ENCODE results near the gene TMEM25.
"Not testable (repeated sequence)": the region's sequence is repeated elsewhere in the genome, so short reads cannot be mapped to it uniquely, and the experiment has no call there.

Gene TMEM25

GRCh38 chr11:118530683-118531596 lies at the start of gene TMEM25:
Gene TMEM25, plus strand, starts transcription at chr11:118531192. Its CDS starts 610 bp downstream, at chr11:118531802.
- DNase-seq = no peak

- not testable (repeated sequence) for DNase-seq
Observed at GRCh38 chr11:118481238-118481637, 49.8 kb upstream of the TMEM25 start.

DNA sequence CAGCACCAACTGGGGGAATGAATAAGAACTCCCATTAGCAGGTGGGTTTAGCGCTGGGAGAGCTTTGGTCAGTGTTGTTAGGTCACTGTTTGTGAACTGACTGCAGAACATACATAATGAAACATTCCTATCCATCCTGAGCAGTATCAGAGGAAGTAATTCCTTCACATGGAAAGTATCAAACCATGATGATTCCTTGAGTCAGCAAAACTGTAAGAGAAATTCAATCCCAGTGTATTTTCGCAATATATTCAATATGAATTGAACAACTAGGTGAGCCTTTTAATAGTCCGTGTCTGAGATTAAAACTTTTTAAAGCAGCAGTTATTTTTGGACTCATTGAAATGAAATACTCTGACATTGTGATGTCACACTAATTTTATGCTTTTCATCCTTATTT lies 46.6 kb upstream of the TMEM25 start:
- no peak for DNase-seq

GRCh38 chr11:118485273-118485672 lies 45.7 kb upstream of the TMEM25 start:
- DNase-seq = no peak

GRCh38 chr11:118488480-118489109 lies 42.4 kb upstream of the TMEM25 start:
- DNase-seq = peak; percentile 41

GRCh38 chr11:118491041-118491440 lies 40.0 kb upstream of the TMEM25 start:
- no peak for DNase-seq

DNA sequence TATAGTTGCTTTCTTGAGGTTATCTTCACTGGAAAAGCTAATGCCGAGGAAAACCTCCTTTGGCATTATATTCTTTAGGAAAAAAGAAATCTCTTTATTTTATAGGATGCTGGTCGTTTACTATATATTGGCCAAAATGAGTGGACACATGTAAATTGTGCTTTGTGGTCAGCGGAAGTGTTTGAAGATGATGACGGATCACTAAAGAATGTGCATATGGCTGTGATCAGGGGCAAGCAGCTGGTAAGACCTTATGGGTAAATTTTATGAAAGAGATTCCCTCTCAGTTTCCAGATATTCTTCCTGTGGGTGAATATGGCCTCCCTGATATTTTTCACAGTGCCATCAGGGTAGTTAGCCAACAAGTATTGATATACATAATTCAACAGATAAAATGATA lies 33.2 kb upstream of the TMEM25 start:
- no peak for DNase-seq

- no peak for DNase-seq
Observed at GRCh38 chr11:118503216-118503615, 27.8 kb upstream of the TMEM25 start.

DNA sequence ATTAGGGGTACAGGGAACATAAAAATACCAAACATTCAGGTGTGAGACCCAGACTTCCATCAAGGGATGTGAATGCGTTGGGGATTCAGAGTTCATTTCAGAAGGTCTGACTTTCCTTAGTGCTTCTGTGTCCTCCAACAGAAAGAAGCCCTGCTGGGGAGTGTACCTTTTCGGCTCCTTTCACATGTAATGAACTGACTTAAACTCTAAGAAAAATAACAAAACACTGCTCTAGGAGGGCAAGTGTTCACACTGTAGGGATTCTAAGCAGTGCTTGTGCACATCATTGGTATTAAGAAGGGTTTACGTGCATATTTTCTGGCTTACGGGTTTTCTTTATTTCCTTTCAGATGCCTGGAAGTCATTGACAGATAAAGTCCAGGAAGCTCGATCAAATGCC lies 19.4 kb upstream of the TMEM25 start:
- no peak for DNase-seq

- no peak for DNase-seq
Observed at GRCh38 chr11:118514103-118514502, 16.9 kb upstream of the TMEM25 start.

DNA sequence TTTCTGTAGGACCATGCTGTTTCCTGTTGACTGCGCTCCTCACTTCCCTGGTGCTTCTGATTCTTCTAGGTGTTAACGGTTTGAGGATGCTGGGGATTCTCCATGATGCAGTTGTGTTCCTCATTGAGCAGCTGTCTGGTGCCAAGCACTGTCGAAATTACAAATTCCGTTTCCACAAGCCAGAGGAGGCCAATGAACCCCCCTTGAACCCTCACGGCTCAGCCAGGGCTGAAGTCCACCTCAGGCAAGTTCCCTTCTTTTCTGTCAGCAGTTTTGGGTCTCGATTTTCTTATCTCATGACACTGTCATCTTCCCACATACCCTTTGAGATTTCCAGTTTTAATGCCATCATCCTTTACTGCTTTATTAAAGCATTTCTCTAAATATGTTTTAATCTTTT lies 11.4 kb upstream of the TMEM25 start:
- no peak for DNase-seq

GRCh38 chr11:118521892-118522311 lies 9.1 kb upstream of the TMEM25 start:
- DNase-seq = no peak

DNA sequence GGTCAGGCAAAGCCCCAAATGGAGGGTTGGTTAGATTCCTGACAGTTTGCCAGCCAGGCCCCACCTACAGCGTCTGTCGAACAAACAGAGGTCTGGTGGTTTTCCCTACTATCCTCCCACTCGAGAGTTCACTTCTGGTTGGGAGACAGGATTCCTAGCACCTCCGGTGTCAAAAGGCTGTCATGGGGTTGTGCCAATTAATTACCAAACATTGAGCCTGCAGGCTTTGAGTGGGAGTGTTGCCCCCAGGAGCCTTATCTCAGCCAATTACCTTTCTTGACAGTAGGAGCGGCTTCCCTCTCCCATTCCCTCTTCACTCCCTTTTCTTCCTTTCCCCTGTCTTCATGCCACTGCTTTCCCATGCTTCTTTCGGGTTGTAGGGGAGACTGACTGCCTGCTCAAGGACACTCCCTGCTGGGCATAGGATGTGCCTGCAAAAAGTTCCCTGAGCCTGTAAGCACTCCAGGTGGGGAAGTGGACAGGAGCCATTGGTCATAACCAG lies 8.4 kb upstream of the TMEM25 start:
- no peak for DNase-seq

GRCh38 chr11:118524356-118524755 lies 6.6 kb upstream of the TMEM25 start:
- DNase-seq = no peak

GRCh38 chr11:118524757-118525470 lies 6.1 kb upstream of the TMEM25 start:
- DNase-seq = no peak

GRCh38 chr11:118526688-118527087 lies 4.3 kb upstream of the TMEM25 start:
- DNase-seq = no peak

DNA sequence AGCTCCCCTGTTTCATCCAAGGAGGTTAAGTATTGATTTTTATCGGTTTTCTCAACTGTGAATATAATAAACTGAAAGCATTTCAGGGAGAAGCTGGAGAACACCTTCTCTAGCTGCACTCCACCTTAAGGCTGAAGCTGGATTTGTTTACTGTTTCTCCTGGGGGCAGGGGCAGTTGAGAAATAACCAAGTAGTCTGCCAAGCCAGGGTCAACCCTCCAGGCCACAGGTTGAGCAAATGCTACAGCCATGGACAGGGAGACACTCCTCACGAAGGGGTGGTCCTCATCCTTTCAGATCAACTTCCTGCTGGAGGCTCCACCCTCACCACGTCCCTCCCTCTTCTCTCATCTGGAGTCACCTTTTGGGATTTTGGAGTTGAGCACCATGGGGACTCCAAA lies 3.9 kb upstream of the TMEM25 start, which contains the start of gene TTC36:
Gene TTC36 (plus strand): TSS at position 366 of the 400 bp plus-strand sequence. CDS start 21 bp downstream, at position 387.
- no peak for DNase-seq

- DNase-seq = no peak
Observed at GRCh38 chr11:118528511-118528910, 2.5 kb upstream of the TMEM25 start.

DNA sequence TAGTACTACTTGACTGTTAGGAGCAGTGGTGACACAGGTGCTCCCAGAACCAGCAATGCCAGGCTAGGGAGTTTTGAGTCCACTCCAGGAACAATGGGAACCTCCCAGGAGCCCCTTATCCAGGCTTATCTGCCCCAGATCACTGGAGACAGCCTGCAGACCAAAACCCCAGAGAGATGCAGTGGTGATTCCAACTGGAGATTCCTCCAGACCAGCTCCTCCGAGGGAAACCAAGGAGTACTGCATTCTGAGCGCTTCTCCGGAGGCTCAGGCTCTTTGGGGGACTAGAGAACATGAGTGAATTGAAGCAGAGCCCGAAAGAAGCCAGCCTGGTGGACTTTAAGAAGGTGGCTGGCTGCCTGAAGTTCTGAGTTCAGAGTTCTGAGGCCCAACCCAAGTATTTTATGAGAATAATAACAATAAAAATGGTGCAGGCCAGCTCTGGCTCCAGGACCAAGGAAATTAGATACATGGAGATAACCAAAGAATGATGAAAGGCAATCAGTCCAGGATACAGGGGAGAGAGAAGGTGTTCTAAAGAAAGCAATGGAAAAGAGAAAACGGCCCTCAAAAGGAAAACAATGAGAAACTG lies 1.3 kb upstream of the TMEM25 start:
- no peak for DNase-seq

GRCh38 chr11:118530180-118530682 lies 761 bp upstream of the TMEM25 start:
- DNase-seq = no peak

- no peak for DNase-seq
Observed at GRCh38 chr11:118531597-118532084, 649 bp downstream of the TMEM25 start.

DNA sequence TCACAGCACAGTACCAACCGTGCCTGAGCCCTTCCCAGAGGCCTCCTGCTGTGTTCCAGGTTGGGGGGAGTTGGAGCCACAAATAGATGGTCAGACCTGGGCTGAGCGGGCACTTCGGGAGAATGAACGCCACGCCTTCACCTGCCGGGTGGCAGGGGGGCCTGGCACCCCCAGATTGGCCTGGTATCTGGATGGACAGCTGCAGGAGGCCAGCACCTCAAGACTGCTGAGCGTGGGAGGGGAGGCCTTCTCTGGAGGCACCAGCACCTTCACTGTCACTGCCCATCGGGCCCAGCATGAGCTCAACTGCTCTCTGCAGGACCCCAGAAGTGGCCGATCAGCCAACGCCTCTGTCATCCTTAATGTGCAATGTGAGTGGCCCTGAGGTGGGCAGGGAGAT lies 1.1 kb downstream of the TMEM25 start:
- no peak for DNase-seq

Measured in NCI-H187 treated with DMSO at 0.1 percent for 48 hours (cell line).